Liver (tissue), 9 donors: ENCODE data around the gene DPP9. TPM values are rescaled to one million over a fixed set of nuclear protein-coding genes. Genes with fewer than 3 reads are reported as not detected.

Experiments
- DNase-seq: peaks from one replicate; pipeline ENCODE4 v3.0.0-alpha.2; 2017; ENCODE audit warnings: low spot score
- H3K27ac ChIP-seq, 2 donors: one replicate each; pipeline ENCODE4 v1.7.0; 2013; ENCODE audit warnings: inconsistent platforms in 2 of 2, low read length in 2 of 2, control low read depth in 1 of 2, low read depth in 1 of 2, mild to moderate bottlenecking in 1 of 2
- H3K27me3 ChIP-seq, 4 donors: one replicate each; pipeline versions ENCODE4 v1.6.1 to v1.7.0; 2013; ENCODE audit warnings: low read length in 3 of 4, inconsistent platforms in 1 of 4, mild to moderate bottlenecking in 1 of 4, moderate library complexity in 1 of 4; ENCODE audit not compliant: control insufficient read depth in 4 of 4, insufficient read depth in 4 of 4
- H3K36me3 ChIP-seq, 4 donors: one replicate each; pipeline versions ENCODE4 v1.6.1 to v1.7.0; 2013; ENCODE audit warnings: low read length in 3 of 4, mild to moderate bottlenecking in 3 of 4, low read depth in 1 of 4, moderate library complexity in 1 of 4; ENCODE audit not compliant: control insufficient read depth in 4 of 4, insufficient read depth in 3 of 4
- H3K4me1 ChIP-seq, 4 donors: one replicate each; pipeline versions ENCODE4 v1.6.1 to v1.7.0; 2013; ENCODE audit warnings: low read length in 3 of 4, mild to moderate bottlenecking in 3 of 4, moderate library complexity in 1 of 4; ENCODE audit not compliant: control insufficient read depth in 4 of 4, insufficient read depth in 4 of 4
- H3K4me3 ChIP-seq, 3 donors: one replicate each; pipeline versions ENCODE4 v1.6.1 to v1.7.0; 2013; ENCODE audit warnings: low read length in 3 of 3, control low read depth in 1 of 3, low read depth in 1 of 3, mild to moderate bottlenecking in 1 of 3
- H3K9ac ChIP-seq, 2 donors: one replicate each; pipeline ENCODE4 v1.7.0; 2013; ENCODE audit warnings: low read length in 2 of 2, mild to moderate bottlenecking in 2 of 2, moderate library complexity in 2 of 2, control low read depth in 1 of 2, low read depth in 1 of 2
- H3K9me3 ChIP-seq, 4 donors: one replicate each; pipeline versions ENCODE4 v1.6.1 to v1.7.0; 2013; ENCODE audit warnings: low read length in 3 of 4; ENCODE audit not compliant: control insufficient read depth in 4 of 4
- ATF3 ChIP-seq: IDR thresholded peaks from 2 replicates; pipeline ENCODE4 v1.6.1; 2016; ENCODE audit warnings: antibody characterized with exemption
- CTCF ChIP-seq: fragments of 150-350 bp; IDR thresholded peaks from 2 replicates; pipeline ENCODE4 v1.5.1; 2017; ENCODE audit warnings: improper control_type of control experiment, low read depth, low read length; ENCODE audit not compliant: missing input control
- EGR1 ChIP-seq, 2 donors: IDR thresholded peaks; 2 replicates each; pipeline ENCODE4 v1.6.1; 2016 to 2018; ENCODE audit warnings: antibody characterized with exemption in 2 of 2, low read depth in 2 of 2
- FOXA1 ChIP-seq: IDR thresholded peaks from 2 replicates; pipeline ENCODE4 v1.6.1; 2016; ENCODE audit warnings: antibody characterized with exemption
- GABPA ChIP-seq, 2 donors: IDR thresholded peaks in 1 of 2; conservative IDR thresholded peaks in 1 of 2; 2 replicates each; pipeline ENCODE4 v1.6.1; 2016; ENCODE audit warnings: antibody characterized with exemption in 2 of 2, mild to moderate bottlenecking in 1 of 2, moderate library complexity in 1 of 2
- HNF4G ChIP-seq: IDR thresholded peaks from 2 replicates; pipeline ENCODE4 v1.6.1; 2016; ENCODE audit warnings: antibody characterized with exemption
- JUND ChIP-seq, 2 donors: IDR thresholded peaks; 2 replicates each; pipeline ENCODE4 v1.6.1; 2016; ENCODE audit warnings: antibody characterized with exemption in 2 of 2
- MAX ChIP-seq: IDR thresholded peaks from 2 replicates; pipeline ENCODE4 v1.6.1; 2016; ENCODE audit warnings: antibody characterized with exemption
- NR2F2 ChIP-seq: IDR thresholded peaks from 2 replicates; pipeline ENCODE4 v1.6.1; 2016; ENCODE audit warnings: antibody characterized with exemption
- RAD21 ChIP-seq, 2 donors: IDR thresholded peaks; 2 replicates each; pipeline ENCODE4 v1.6.1; 2016; ENCODE audit warnings: antibody characterized with exemption in 2 of 2, mild to moderate bottlenecking in 2 of 2
- REST ChIP-seq: IDR thresholded peaks from 2 replicates; pipeline ENCODE4 v1.6.1; 2016; ENCODE audit warnings: antibody characterized with exemption, mild to moderate bottlenecking
- SP1 ChIP-seq: IDR thresholded peaks from 2 replicates; pipeline ENCODE4 v1.6.1; 2018; ENCODE audit warnings: antibody characterized with exemption, mild to moderate bottlenecking
- TAF1 ChIP-seq: conservative IDR thresholded peaks from 2 replicates; pipeline ENCODE4 v1.6.1; 2016; ENCODE audit warnings: antibody characterized with exemption, mild to moderate bottlenecking
- YY1 ChIP-seq: IDR thresholded peaks from 2 replicates; pipeline ENCODE4 v1.6.1; 2016; ENCODE audit warnings: antibody characterized with exemption, mild to moderate bottlenecking
- ZBTB33 ChIP-seq: IDR thresholded peaks from 2 replicates; pipeline ENCODE4 v1.6.1; 2016; ENCODE audit warnings: antibody characterized with exemption
- WGBS: extraction: QIAGEN DNeasy Blood & Tissue Kit; methylation state at CpG from one replicate; pipeline ENCODE4 v1.1.7; 2013; 5-methylcytosine and 5-hydroxymethylcytosine counted together
- polyA plus RNA-seq, 2 donors: library from polyadenylated mRNA; stranded (reverse) in 1 of 2; unstranded in 1 of 2; fragments of 200-250 nt in 1 of 2; fragments of >200 nt in 1 of 2; fragmentation: Nextera tagmentation in 1 of 2; extraction: Ambion mirVana in 1 of 2; gene quantifications; one replicate each; pipeline versions ENCODE4 v1.2.1 to v1.2.3, GENCODE V29; 2013 to 2015
- total RNA-seq, 2 donors: library from RNA; depleted of rRNA; stranded (reverse); fragments of >200 nt; gene quantifications; one replicate each; pipeline ENCODE4 v1.2.3, GENCODE V29; 2014
- donor health status: healthy.
- donor health status: healthy.
- donor health status: healthy.
- donor health status: healthy.
- donor health status: healthy.

The DPP9 gene
- total and polyA plus RNA-seq, 4 donors: 20.5 to 74.5 (median 40.3) TPM

- TF ChIP-seq RAD21 (IDR thresholded peaks at IDR 0.05) (no peak), FOXA1 (no peak), YY1 (no peak), TAF1 (no peak), ZBTB33 (no peak), NR2F2 (no peak)
These were observed 86.9 kb downstream of the DPP9 start (continued) for GRCh38 chr19:4636761-4637160.

- Histone ChIP-seq H3K27me3 (no peaks in the 10 kb centered on the region), H3K9ac (peak overlapping the region in 1 of 2 donors; percentile 50), H3K4me3 (peak overlapping the region in 2 of 3 donors; percentile 48 to 55), H3K9me3 (no peaks in the 10 kb centered on the region), H3K4me1 (peaks cover 4 to 29% (median 22%) of the 10 kb centered on the region in 4 donors), H3K36me3 (no peaks in the 10 kb centered on the region), H3K27ac (no peak overlapping the region)
- under 1% methylated on average over 43 of the region's 43 CpGs for WGBS
- DNase-seq: peak; percentile 82
- peak; percentile 77 to 83 for TF ChIP-seq RAD21 (IDR thresholded peaks at IDR 0.05)
- no peak for TF ChIP-seq YY1
- peak; percentile 79 for TF ChIP-seq CTCF
- TF ChIP-seq TAF1: no peak
- no peak for TF ChIP-seq ZBTB33
- no peak for TF ChIP-seq JUND (IDR thresholded peaks at IDR 0.05)
These were observed 87.4 kb downstream of the DPP9 start for GRCh38 chr19:4636151-4636717.

- no peak for DNase-seq
- TF ChIP-seq NR2F2: no peak
- no peak for TF ChIP-seq SP1
- TF ChIP-seq REST: no peak
- no peak for TF ChIP-seq CTCF
- no peak for TF ChIP-seq EGR1 (IDR thresholded peaks at IDR 0.05; ENCODE audit: low read depth in 2 of 2)
- no peak for TF ChIP-seq JUND (IDR thresholded peaks at IDR 0.05)
- TF ChIP-seq FOXA1: no peak
- no peak for TF ChIP-seq HNF4G
- no peak for TF ChIP-seq ATF3
- TF ChIP-seq GABPA (IDR thresholded peaks at IDR 0.05 in 1 of 2, conservative IDR thresholded peaks at IDR 0.05 in 1 of 2): no peak
- no peak for TF ChIP-seq MAX
- TF ChIP-seq TAF1: no peak
- Histone ChIP-seq H3K9ac (peak overlapping the region in 1 of 2 donors; percentile 50), H3K4me3 (peak overlapping the region in 2 of 3 donors; percentile 48 to 55), H3K4me1 (peaks cover under 1 to 24% (median 18%) of the 10 kb centered on the region in 4 donors), H3K9me3 (no peaks in the 10 kb centered on the region), H3K27me3 (no peaks in the 10 kb centered on the region), H3K27ac (no peak overlapping the region), H3K36me3 (no peaks in the 10 kb centered on the region)
- 47% methylated on average over 13 of the region's 13 CpGs for WGBS
These were observed 87.9 kb downstream of the DPP9 start for GRCh38 chr19:4635754-4636116.
